ENCODE results near the gene AKNA. TPM values are rescaled to one million over a fixed set of nuclear protein-coding genes. Genes with fewer than 3 reads are reported as not detected.
"Not testable (repeated sequence)": the region's sequence is repeated elsewhere in the genome, so short reads cannot be mapped to it uniquely, and the experiment has no call there.

AKNA gene
- total RNA-seq, 1 donor from 2014 or later, result 5.4 TPM

GRCh38 chr9:114341991-114342390 lies 45.8 kb downstream of the AKNA start:
- DNase-seq (ENCODE audit: low read depth, low spot score), result no peak

GRCh38 chr9:114341152-114341830 lies 46.5 kb downstream of the AKNA start:
- DNase-seq (ENCODE audit: low read depth, low spot score), result no peak

GRCh38 chr9:114339130-114339908 lies 48.5 kb downstream of the AKNA start:
- no peak for DNase-seq (ENCODE audit: low read depth, low spot score)

GRCh38 chr9:114338187-114338586 lies 49.6 kb downstream of the AKNA start:
- no peak for DNase-seq (ENCODE audit: low read depth, low spot score)

GRCh38 chr9:114336699-114337395 lies 50.9 kb downstream of the AKNA start:
- no peak for DNase-seq (ENCODE audit: low read depth, low spot score)

- DNase-seq (ENCODE audit: low read depth, low spot score), result no peak
Measured at GRCh38 chr9:114336157-114336556, 51.6 kb downstream of the AKNA start.

GRCh38 chr9:114335745-114336144 lies 52.0 kb downstream of the AKNA start:
- no peak for DNase-seq (ENCODE audit: low read depth, low spot score)

- DNase-seq (ENCODE audit: low read depth, low spot score), result no peak
Measured at GRCh38 chr9:114334490-114334889, 53.3 kb downstream of the AKNA start.

- DNase-seq (ENCODE audit: low read depth, low spot score), result not testable (repeated sequence)
Measured at GRCh38 chr9:114333718-114334117, 54.1 kb downstream of the AKNA start.

GRCh38 chr9:114332474-114333040 lies 55.2 kb downstream of the AKNA start:
- not testable (repeated sequence) for DNase-seq (ENCODE audit: low read depth, low spot score)

GRCh38 chr9:114331229-114332195 lies 56.3 kb downstream of the AKNA start:
- DNase-seq (ENCODE audit: low read depth, low spot score), result not testable (repeated sequence)

- no peak for DNase-seq (ENCODE audit: low read depth, low spot score)
Measured at GRCh38 chr9:114330636-114331035, 57.1 kb downstream of the AKNA start.

GRCh38 chr9:114329625-114330022 lies 58.2 kb downstream of the AKNA start, which contains the start of gene ORM2:
ORM2 (plus strand) TSS chr9:114329869; CDS start chr9:114329905, 36 bp downstream.
- not testable (repeated sequence) for DNase-seq (ENCODE audit: low read depth, low spot score)

- DNase-seq (ENCODE audit: low read depth, low spot score), result not testable (repeated sequence)
Measured at GRCh38 chr9:114328937-114329624, 58.7 kb downstream of the AKNA start.

- not testable (repeated sequence) for DNase-seq (ENCODE audit: low read depth, low spot score)
Measured at GRCh38 chr9:114328357-114328820, 59.4 kb downstream of the AKNA start.

- no peak for DNase-seq (ENCODE audit: low read depth, low spot score)
Measured at GRCh38 chr9:114327749-114328148, 60.0 kb downstream of the AKNA start.

GRCh38 chr9:114325684-114326254 lies 62.0 kb downstream of the AKNA start:
- not testable (repeated sequence) for DNase-seq (ENCODE audit: low read depth, low spot score)

GRCh38 chr9:114324965-114325364 lies 62.8 kb downstream of the AKNA start:
- DNase-seq (ENCODE audit: low read depth, low spot score), result not testable (repeated sequence)

- no peak for DNase-seq (ENCODE audit: low read depth, low spot score)
Measured at GRCh38 chr9:114324492-114324891, 63.3 kb downstream of the AKNA start.
